GM23338 (cell line): Measurements from ENCODE around the gene IBA57. TPM values are rescaled to one million over a fixed set of nuclear protein-coding genes. Genes with fewer than 3 reads are reported as not detected.

Source experiments
- ATAC-seq: fragments of 200-7000 bp; cut with Tn5 transposase; 3 replicates; pipeline ENCODE4 v1.9.1; 2020
- DNase-seq: peaks from one replicate; pipeline ENCODE4 v3.0.0-alpha.2; 2015; ENCODE audit warnings: low spot score
- H2AFZ ChIP-seq: fragments of 200-600 bp; sonication (generic); 2 replicates; pipeline ENCODE4 v1.8.0; 2016; ENCODE audit warnings: antibody characterized with exemption, mild to moderate bottlenecking, moderate library complexity
- H3F3A ChIP-seq: fragments of 200-600 bp; sonication (generic); replicated peaks from 2 replicates; pipeline ENCODE4 v1.8.0; 2017; ENCODE audit warnings: antibody characterized with exemption, mixed run types, low read depth
- H3K27ac ChIP-seq: fragments of 200-600 bp; sonication (generic); 2 replicates; pipeline ENCODE4 v1.6.1; 2016; ENCODE audit warnings: low read depth
- H3K27me3 ChIP-seq: fragments of 200-600 bp; sonication (generic); 2 replicates; pipeline ENCODE4 v1.8.0; 2016; ENCODE audit warnings: mild to moderate bottlenecking, mixed run types, moderate library complexity; ENCODE audit not compliant: insufficient read depth
- H3K36me3 ChIP-seq: fragments of 200-600 bp; sonication (generic); 2 replicates; pipeline ENCODE4 v1.8.0; 2016; ENCODE audit warnings: mild to moderate bottlenecking; ENCODE audit not compliant: insufficient read depth
- H3K4me1 ChIP-seq: fragments of 200-600 bp; sonication (generic); 2 replicates; pipeline ENCODE4 v1.8.0; 2016; ENCODE audit warnings: mild to moderate bottlenecking, moderate library complexity; ENCODE audit not compliant: insufficient read depth
- H3K4me2 ChIP-seq: fragments of 200-600 bp; sonication (generic); 2 replicates; pipeline ENCODE4 v1.7.1; 2017; ENCODE audit warnings: mixed run types
- H3K4me3 ChIP-seq: fragments of 200-600 bp; sonication (generic); 2 replicates; pipeline ENCODE4 v1.6.1; 2016; ENCODE audit warnings: mixed run types
- H3K79me2 ChIP-seq: fragments of 200-600 bp; sonication (generic); replicated peaks from 2 replicates; pipeline ENCODE4 v1.8.0; 2017; ENCODE audit warnings: mild to moderate bottlenecking; ENCODE audit not compliant: insufficient read depth
- H3K9me2 ChIP-seq: fragments of 200-600 bp; sonication (generic); 2 replicates; pipeline ENCODE4 v1.8.0; 2017; ENCODE audit not compliant: insufficient read depth
- H4K20me1 ChIP-seq: fragments of 200-600 bp; sonication (generic); replicated peaks from 2 replicates; pipeline ENCODE4 v1.8.0; 2017; ENCODE audit warnings: mild to moderate bottlenecking; ENCODE audit not compliant: insufficient read depth
- H3K27ac Mint-ChIP-seq: 2 replicates; pipeline ENCODE4 v1.8.0; 2020; ENCODE audit warnings: inconsistent platforms, mild to moderate bottlenecking, moderate library complexity, mixed read lengths
- H3K27me3 Mint-ChIP-seq: 3 replicates; pipeline ENCODE4 v1.8.0; 2022; ENCODE audit warnings: low read depth, mild to moderate bottlenecking, moderate library complexity, mixed read lengths, inconsistent platforms; ENCODE audit not compliant: insufficient read depth, poor library complexity
- H3K36me3 Mint-ChIP-seq: 3 replicates; pipeline ENCODE4 v1.8.0; 2021; ENCODE audit warnings: low read depth, mild to moderate bottlenecking, inconsistent platforms, moderate library complexity, mixed read lengths
- H3K4me1 Mint-ChIP-seq: 3 replicates; pipeline ENCODE4 v1.8.0; 2020; ENCODE audit warnings: mild to moderate bottlenecking, inconsistent platforms, mixed read lengths
- H3K4me3 Mint-ChIP-seq: 3 replicates; pipeline ENCODE4 v1.8.0; 2021; ENCODE audit warnings: moderate library complexity, mild to moderate bottlenecking, inconsistent platforms, mixed read lengths
- H3K9me3 Mint-ChIP-seq: 3 replicates; pipeline ENCODE4 v1.8.0; 2020; ENCODE audit warnings: moderate library complexity, mild to moderate bottlenecking, inconsistent platforms, mixed read lengths
- CREB1 ChIP-seq: fragments of 250-450 bp; sonication (Bioruptor Pico); IDR thresholded peaks from 2 replicates; pipeline ENCODE4 v1.5.0; 2020; ENCODE audit warnings: low read depth, mild to moderate bottlenecking, moderate library complexity
- ETS1 ChIP-seq: IDR thresholded peaks from 2 replicates; pipeline ENCODE4 v1.6.1; 2016; ENCODE audit warnings: antibody characterized with exemption
- EZH2phosphoT487 ChIP-seq: fragments of 200-600 bp; sonication (generic); IDR thresholded peaks from one replicate; pipeline ENCODE4 v1.8.1; 2018; ENCODE audit warnings: antibody characterized with exemption; ENCODE audit not compliant: unreplicated experiment
- JUNB ChIP-seq: IDR thresholded peaks from one replicate; pipeline ENCODE4 v1.6.1; 2016; ENCODE audit warnings: antibody characterized with exemption; ENCODE audit not compliant: unreplicated experiment
- NANOG ChIP-seq: IDR thresholded peaks from 2 replicates; pipeline ENCODE4 v1.6.1; 2016; ENCODE audit warnings: antibody characterized with exemption, borderline replicate concordance
- ZNF462 ChIP-seq: fragments of 250-450 bp; sonication (Bioruptor Pico); IDR thresholded peaks from 2 replicates; pipeline ENCODE4 v1.5.0; 2020; ENCODE audit warnings: mild to moderate bottlenecking, moderate library complexity
- polyA plus RNA-seq: library from polyadenylated mRNA; unstranded; fragments of >200 nt; fragmentation: Nextera tagmentation; extraction: Ambion mirVana; gene quantifications from 2 replicates; pipeline ENCODE4 v1.2.1, GENCODE V29; 2016
- total RNA-seq: library from RNA; depleted of rRNA; stranded (reverse); fragments of >200 nt; shearing (Covaris generic); gene quantifications from 2 replicates; pipeline ENCODE4 v1.2.3, GENCODE V29; 2014

The IBA57 gene
- total and polyA plus RNA-seq, 2 experiments from 2014 or later = 1.1 to 10.3 TPM

DNA sequence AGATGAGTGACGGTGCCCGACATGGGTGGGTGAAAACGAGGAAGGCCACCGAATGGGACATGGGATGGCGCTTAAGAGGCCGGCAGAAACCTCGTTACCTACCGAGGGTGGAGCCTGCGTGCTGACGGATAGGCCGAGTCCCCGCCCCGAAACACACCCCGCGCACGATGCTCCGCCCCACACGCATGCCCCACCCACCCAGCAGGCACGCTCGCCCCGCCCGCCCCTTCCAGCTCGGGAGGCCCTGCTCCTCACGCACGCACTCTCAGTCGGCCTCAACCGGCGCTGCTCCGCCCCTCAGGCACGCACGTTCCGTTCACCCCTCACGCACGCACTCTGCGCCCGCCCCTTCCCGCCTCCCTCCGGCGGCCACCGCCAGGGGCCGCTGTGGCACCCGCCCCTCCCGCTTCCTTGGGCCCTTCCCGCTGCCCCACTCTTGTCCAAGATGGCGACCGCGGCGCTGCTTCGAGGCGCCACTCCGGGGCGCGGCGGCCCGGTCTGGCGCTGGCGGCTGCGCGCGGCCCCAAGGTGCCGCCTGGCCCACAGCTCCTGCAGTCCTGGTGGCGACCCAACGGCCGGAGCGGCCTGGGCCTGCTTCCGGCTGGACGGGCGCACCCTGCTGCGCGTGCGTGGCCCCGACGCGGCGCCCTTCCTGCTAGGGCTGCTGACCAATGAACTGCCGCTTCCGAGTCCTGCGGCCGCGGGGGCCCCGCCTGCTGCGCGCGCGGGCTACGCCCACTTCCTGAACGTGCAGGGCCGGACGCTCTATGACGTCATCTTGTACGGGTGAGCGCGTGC lies at the start of gene IBA57 (continued):
- TF ChIP-seq EZH2phosphoT487 = no peak

DNA sequence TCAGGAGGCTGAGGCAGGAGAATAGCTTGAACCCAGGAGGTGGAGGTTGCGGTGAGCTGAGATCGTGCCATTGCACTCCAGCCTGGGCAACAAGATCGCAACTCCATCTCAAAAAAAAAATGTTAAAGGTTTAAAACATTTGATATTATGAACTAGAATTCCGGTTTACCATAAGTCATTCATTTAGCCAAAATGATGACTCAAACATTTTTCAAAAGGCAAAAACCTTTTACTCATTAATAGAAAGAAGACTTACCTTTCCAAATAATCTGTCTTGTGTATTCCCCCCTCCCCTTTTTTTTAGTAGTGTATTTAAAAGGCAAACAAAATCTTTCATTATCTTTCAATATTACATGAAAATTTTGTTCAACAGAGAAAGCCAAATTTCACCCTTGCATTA lies 48.3 kb upstream of the IBA57 start:
- Mint-ChIP-seq H3K27ac (no peak overlapping the region), H3K4me3 (no peak overlapping the region), H3K9me3 (peaks cover 51% of the 10 kb centered on the region), H3K27me3 (peaks cover 3% of the 10 kb centered on the region), H3K36me3 (peaks cover 9% of the 10 kb centered on the region; the same call in 2 of the 3 replicates), H3K4me1 (no peaks in the 10 kb centered on the region)
- no peaks in the 10 kb centered on the region for H3K36me3 ChIP-seq
- H4K20me1 ChIP-seq = no peaks in the 10 kb centered on the region
- ATAC-seq (no peak), DNase-seq (no peak)
- no peak for TF ChIP-seq CREB1 (CRISPR knock-in tag)
- TF ChIP-seq NANOG = no peak
- TF ChIP-seq ZNF462 (CRISPR knock-in tag) = no peak
- TF ChIP-seq ETS1 = no peak
- TF ChIP-seq JUNB = no peak
- H3K4me2 ChIP-seq = no peak overlapping the region
- 0 out of 2 replicates have a peak, but pooled peaks cover 4% of the 10 kb centered on the region for H3K9me2 ChIP-seq
- H2AFZ ChIP-seq = no peak overlapping the region
- H3K79me2 ChIP-seq = no peaks in the 10 kb centered on the region
- no peak overlapping the region for H3K4me3 ChIP-seq
- no peaks in the 10 kb centered on the region; the same call in 1 of the 2 replicates for H3K27me3 ChIP-seq
- no peak overlapping the region for H3K27ac ChIP-seq
- no peaks in the 10 kb centered on the region for H3K4me1 ChIP-seq
- H3F3A ChIP-seq = no peaks in the 10 kb centered on the region
